Mammary epithelial cell (primary cell): ENCODE results near the gene METTL18.

Experiments
- CTCF ChIP-seq, 2 donors: IDR thresholded peaks in 1 of 2; conservative IDR thresholded peaks in 1 of 2; 2 replicates each; pipeline ENCODE4 v1.5.1; 2011 to 2012; ENCODE audit warnings: inconsistent platforms in 2 of 2, low read length in 2 of 2, mild to moderate bottlenecking in 2 of 2, control low read depth in 1 of 2, low read depth in 1 of 2; ENCODE audit not compliant: insufficient read depth in 1 of 2; ENCODE audit errors: extremely low read depth in 1 of 2
- EZH2 ChIP-seq: IDR thresholded peaks from 2 replicates; pipeline ENCODE4 v1.6.1; 2012; ENCODE audit warnings: low read length, inconsistent platforms, borderline replicate concordance

GRCh38 chr1:169765580-169766331 lies 29.0 kb downstream of the METTL18 start:
- TF ChIP-seq CTCF (conservative IDR thresholded peaks at IDR 0.05 in 1 of 2, IDR thresholded peaks at IDR 0.05 in 1 of 2; ENCODE audit: extremely low read depth in 1 of 2, insufficient read depth in 1 of 2, low read depth in 1 of 2, low read length in 2 of 2) (no peak), EZH2 (no peak)
